GM10847 (cell line): ENCODE data around the gene TCEA3.

Experiments
- POLR2A ChIP-seq: IDR thresholded peaks from 2 replicates; pipeline ENCODE4 v1.6.1; 2011; ENCODE audit not compliant: insufficient read length; ENCODE audit errors: extremely low read depth

The TCEA3 gene

DNA sequence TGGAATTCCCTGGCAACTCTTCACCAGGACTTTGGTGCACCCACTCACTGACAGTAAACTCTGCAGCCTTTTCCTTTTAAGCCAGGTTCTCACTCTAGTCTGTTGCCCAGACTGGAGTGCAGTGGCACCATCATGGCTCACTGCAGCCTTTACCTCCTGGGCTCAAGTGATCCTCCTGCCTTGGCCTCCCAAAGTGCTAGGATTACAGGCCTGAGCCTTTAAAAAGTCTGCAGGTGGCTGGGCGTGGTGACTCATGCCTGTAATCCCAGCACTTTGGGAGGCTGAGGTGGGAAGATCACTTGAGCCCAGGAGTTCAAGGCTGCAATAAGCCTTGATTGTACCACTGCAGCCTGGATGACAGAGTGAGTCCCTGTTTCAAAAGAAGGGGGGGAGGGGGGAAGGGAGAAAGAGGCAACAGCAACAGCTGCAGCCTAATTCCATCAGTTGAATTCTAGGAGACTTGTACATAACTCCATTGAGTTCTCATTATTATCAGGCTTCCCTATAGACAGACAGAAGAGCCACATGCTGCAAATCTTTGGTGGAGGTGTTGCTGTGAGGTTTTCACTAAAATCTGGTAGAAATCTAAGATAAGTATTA is 72.4 kb downstream of the TCEA3 start:
- no peak for TF ChIP-seq POLR2A

DNA sequence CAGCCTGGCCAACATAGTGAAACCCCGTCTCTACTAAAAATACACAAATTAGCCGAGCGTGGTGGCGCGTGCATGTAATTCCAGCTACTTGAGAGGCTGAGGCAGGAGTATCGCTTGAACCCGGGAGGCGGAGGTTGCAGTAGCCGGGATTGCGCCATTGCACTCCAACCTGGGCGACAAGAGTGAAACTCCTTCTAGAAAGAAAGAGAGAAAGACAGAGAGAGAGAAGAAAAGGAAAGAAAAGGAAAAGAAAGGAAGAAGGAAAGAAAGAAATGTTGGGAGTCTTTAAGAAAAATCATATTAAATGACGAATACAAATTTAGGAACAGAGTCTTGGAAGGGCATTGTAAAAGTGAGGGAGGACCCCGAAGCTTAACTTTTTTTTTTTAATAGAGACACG is 78.6 kb downstream of the TCEA3 start:
- TF ChIP-seq POLR2A, result no peak

DNA sequence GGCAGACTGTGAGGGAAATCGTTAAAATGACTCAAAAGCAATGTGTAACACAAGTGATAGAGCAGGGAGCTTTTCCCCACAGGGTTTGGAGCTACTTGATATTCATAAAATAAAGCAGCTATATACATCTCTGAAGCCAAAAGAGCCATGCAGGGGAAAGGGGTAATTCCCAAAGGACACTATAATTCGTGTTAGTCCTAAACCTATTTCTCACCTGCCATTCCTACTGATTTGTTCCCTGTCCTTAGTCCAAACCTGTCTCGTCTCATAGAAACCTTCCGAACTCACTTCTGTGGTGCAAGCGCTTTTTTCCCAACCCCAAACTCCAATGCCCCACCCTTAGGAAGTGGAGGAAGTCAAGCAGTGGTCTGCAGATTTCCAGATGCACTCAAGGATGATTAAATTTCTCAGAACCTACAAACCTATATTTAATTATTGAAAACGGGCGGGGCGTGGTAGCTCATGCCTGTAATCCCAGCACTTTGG is 79.5 kb downstream of the TCEA3 start:
- no peak for TF ChIP-seq POLR2A

DNA sequence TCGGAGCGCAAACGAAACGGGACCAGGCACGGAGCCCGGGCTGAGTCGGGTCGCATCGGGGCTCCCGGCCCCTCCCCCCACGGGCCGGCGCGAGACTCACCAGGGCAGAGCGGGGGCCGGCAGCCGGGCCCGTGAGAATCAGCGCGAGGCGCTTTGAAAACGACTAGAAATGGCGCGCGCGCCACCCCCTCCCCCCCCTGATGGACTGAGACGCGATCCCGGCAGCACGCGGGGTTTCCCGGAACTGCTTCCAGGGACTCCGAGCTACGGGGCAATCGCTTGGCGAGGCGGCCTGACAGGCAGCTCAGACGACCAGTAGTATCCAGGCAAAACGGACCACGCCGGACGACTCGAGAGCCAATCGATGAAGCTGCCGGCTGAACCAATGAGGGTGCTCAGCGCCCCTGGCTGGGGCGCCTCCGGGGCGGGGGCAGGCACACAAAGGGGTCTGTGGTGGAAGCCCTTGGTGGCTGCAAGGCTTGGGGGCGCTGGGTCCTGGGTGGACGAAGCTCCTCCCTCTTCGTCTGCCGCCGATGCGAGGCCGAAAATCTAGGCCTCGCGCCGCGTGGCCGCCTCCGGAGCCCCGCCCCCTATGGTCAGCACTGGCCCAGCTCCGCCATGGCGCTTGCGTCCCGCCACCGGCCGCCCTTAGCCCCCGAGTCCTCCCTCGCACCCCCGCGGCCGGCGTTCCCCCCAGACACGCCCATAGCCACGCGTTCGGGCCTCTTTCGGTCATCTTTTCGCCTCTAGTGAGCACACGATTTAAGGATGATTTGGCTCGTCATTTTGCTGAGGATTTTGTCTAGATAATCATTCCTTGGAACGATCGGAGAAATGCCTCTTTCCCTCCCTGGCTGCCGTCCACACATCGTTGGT is 80.2 kb downstream of the TCEA3 start, which contains the start of gene HNRNPR:
Gene HNRNPR (minus strand): TSS at position 174 of the 876 bp plus-strand sequence. CDS start 3,276 bp downstream, outside the sequence.
- peak; percentile 77 for TF ChIP-seq POLR2A

DNA sequence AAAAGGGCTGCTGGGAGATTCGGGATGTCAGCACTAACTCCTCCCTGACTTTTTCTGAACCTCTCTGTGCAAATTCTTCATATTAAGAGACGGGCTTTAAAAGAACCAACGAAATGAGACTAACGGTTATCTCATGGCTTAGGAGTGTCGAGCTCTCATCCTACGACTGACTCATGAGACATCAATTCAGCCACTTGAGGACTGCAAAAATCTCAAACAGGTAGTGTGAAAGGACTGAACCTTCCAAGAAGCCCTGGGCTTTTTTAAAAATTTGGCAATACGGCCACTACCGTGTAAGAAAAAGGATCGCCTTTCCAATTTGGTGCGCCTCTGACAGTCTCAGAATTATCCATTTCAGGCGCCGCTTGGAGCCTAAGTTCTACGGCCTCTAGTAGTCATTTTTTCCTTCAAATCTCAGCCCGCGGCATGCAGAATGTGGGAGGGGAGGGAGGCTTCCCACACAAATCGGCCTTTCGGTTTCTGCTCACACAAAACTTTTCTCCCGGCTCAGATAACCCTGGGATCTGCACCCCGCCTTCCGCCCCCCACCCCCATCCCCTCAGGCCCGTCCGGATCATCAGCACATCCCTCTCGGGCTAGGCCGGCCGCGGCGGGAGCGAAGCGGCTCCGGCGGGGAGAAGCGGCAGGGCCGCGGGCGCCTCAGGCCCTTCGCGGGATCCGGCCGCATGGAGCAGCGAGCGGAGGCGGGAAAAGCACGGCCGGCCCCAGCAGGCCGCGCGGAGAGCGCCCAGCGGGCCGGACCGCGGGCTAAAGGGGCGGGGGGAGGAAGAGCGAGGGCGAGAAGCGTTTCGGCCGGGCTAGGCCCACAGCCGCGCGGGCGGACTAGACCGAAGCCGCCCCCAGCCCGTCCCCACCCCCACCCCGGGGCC is 81.1 kb downstream of the TCEA3 start:
- TF ChIP-seq POLR2A, result no peak

DNA sequence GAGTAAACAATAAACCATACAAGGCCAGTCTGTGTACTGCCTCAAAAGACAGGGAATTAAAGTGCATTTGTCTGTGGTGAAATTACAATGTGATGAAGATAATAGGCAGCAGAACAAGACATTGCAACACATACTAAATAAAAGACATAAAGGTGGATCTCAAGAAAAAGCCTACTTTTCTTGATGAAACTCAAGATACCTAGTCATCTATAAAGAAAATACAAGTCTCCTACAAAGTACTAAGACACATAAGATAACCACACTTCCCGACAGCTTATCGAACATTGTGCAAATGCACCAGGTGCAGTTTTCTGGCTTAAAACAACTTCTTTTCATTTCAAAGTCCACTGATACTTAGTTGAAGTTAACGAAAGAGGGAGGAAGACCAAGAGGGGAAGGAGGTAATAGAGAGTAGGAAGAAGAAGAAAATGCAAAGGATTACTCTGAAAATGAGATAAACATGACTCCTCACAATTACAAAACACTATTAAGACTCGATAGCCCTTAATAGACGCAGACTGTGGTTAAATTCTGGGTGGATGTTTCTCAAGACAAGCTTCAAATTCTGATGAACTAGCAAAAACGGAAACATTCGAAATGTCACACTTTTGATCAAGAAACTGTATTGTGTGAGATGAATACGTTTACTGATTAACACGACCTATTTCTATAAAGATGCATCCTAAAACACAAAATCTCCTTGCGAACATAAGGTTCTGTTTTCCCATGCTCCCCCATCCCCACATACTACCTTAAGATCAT is 82.4 kb downstream of the TCEA3 start:
- TF ChIP-seq POLR2A, result no peak

- TF ChIP-seq POLR2A, result no peak
Measured at GRCh38 chr1:23339632-23340031, 84.9 kb downstream of the TCEA3 start.

DNA sequence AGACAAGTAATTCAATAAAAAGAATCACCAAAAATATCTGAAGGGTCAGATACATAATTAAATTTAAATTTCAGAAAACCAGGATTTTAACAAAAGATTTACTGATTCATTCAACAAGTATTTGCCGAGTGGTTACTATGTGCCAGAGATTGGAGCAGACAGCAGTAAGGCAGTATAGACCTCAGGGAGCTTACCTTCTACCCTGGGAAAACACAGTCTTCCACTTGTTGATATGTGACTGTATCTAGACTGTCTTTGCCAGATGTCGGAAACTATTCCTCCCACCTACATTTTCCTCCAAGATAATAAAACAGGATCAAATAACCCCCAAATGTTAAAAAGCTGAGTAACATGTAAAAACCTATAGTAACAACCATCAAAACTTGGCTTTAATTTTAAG is 86.7 kb downstream of the TCEA3 start:
- no peak for TF ChIP-seq POLR2A

DNA sequence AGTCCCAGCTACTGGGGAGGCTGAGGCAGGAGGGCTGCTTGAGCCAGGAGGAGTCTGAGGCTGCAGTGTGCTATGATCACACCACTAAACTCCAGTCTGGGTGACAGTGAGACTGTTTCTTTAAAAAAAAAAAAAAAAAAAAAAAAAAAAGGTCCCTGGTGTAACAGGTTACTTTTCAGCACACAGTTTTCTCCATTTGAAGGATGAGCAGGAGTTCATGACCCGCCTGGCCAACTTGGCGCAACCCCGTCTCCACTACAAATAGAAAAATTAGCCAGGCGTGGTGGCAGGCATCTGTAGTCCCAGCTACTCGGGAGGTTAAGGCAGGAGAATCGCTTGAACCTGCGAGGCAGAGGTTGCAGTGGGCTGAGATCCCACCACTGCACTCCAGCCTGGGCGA is 92.8 kb downstream of the TCEA3 start:
- TF ChIP-seq POLR2A, result no peak
